Right cardiac atrium (tissue), 5 donors: Measurements from ENCODE around the gene FAT2. TPM values are rescaled to one million over a fixed set of nuclear protein-coding genes. Genes with fewer than 3 reads are reported as not detected.

Experiments used
- ATAC-seq, 2 donors: fragments of 200-7000 bp; cut with Tn5 transposase; one replicate each; pipeline versions ENCODE4 v1.8.0 to v1.9.1; 2020; ENCODE audit warnings: moderate library complexity in 2 of 2, mild to moderate bottlenecking in 1 of 2
- DNase-seq, 3 donors: peaks; one replicate each; pipeline ENCODE4 v3.0.0-alpha.2; 2020
- H3K27ac ChIP-seq: one replicate; pipeline ENCODE4 v1.5.1; 2013; ENCODE audit warnings: mild to moderate bottlenecking, low read length, control low read depth, moderate library complexity
- H3K27me3 ChIP-seq: one replicate; pipeline ENCODE4 v1.6.1; 2013; ENCODE audit not compliant: control insufficient read depth, insufficient read depth
- H3K4me1 ChIP-seq: one replicate; pipeline ENCODE4 v1.6.1; 2013; ENCODE audit warnings: low read length; ENCODE audit not compliant: control insufficient read depth, insufficient read depth
- H3K4me3 ChIP-seq: one replicate; pipeline ENCODE4 v1.5.1; 2013; ENCODE audit warnings: low read length, control low read depth
- H3K9me3 ChIP-seq: one replicate; pipeline ENCODE4 v1.6.1; 2013; ENCODE audit warnings: low read length; ENCODE audit not compliant: control insufficient read depth
- WGBS: extraction: QIAGEN DNeasy Blood & Tissue Kit; methylation state at CpG from one replicate; pipeline ENCODE4 v1.1.7; 2013; 5-methylcytosine and 5-hydroxymethylcytosine counted together
- intact Hi-C, 4 donors: fragments of 100-400 bp; cut with DNase I; formaldehyde crosslinking; loops; one replicate each; pipeline versions ENCODE4 v1.11.0 to v1.14.0; 2022 to 2023
- long read RNA-seq, 4 donors: library from polyadenylated mRNA; unstranded; transcript quantifications; one replicate each; pipeline ENCODE4 v2.0.0, GENCODE V29; 2020 to 2021
- polyA plus RNA-seq: library from polyadenylated mRNA; stranded (reverse); fragments of 200-250 nt; gene quantifications from one replicate; pipeline ENCODE4 v1.2.3, GENCODE V29; 2013
- total RNA-seq, 4 donors: library from RNA; stranded (reverse); fragmentation: NEBNext Ultra II Directional; extraction: Animal tissue kit (Norgen Biotek cat#: 25700); gene quantifications; one replicate each; pipeline ENCODE4 v1.2.1, GENCODE V29; 2021
- donor health status: healthy with polysubstance abuse.
- donor health status: DM: no; HTN: yes; CAD: no.
- donor health status: DM: no; HTN: no; CAD: no.
- donor health status: DM: no; HTN: yes; CAD: no; lungs with severe emphysema.
- donor health status: DM: yes; HTN: yes; CAD: no.

Gene FAT2
- total RNA-seq (under 1 TPM in 1 of 4 donors, not detected in 3; 0.03 TPM), polyA plus RNA-seq (under 0.01 TPM)
- long read RNA-seq, donor 1, result 0 reads
- long read RNA-seq, donor 2, result 0 reads
- long read RNA-seq, donor 3, result 0 reads
- long read RNA-seq, donor 4, result 0 reads

- WGBS, result 43% methylated on average over 13 of the region's 13 CpGs
- no peak for ATAC-seq
- Histone ChIP-seq H3K27ac (no peak within 1 kb of the TSS), H3K4me1 (no peaks in the 10 kb centered on the region), H3K9me3 (no peaks in the 10 kb centered on the region), H3K4me3 (no peak within 1 kb of the TSS), H3K27me3 (no peaks in the 10 kb centered on the region)
- no peak for DNase-seq
- intact Hi-C loops, result no loop called here
Observed at GRCh38 chr5:151591144-151591819, at the start of gene FAT2. FAT2 (minus strand) TSS chr5:151591331; CDS start chr5:151568931, 22,400 bp downstream.

GRCh38 chr5:151638619-151639018 lies 47.5 kb upstream of the FAT2 start:
- DNase-seq, result no peak
- ATAC-seq, result no peak
- Histone ChIP-seq H3K4me3 (no peak overlapping the region), H3K9me3 (no peaks in the 10 kb centered on the region), H3K27me3 (no peaks in the 10 kb centered on the region), H3K27ac (no peak overlapping the region), H3K4me1 (no peaks in the 10 kb centered on the region)
- intact Hi-C loops, result no loop called here
- 93% methylated on average over 4 of the region's 4 CpGs for WGBS

- Histone ChIP-seq H3K4me3 (no peak overlapping the region), H3K27me3 (no peaks in the 10 kb centered on the region), H3K27ac (no peak overlapping the region), H3K9me3 (no peaks in the 10 kb centered on the region), H3K4me1 (no peaks in the 10 kb centered on the region)
- WGBS, result 75% methylated on average over 5 of the region's 5 CpGs
- DNase-seq (no peak), ATAC-seq (no peak)
- intact Hi-C loops, result no loop called here
Observed at GRCh38 chr5:151637676-151638075, 46.5 kb upstream of the FAT2 start.

- ATAC-seq (no peak), DNase-seq (no peak)
- WGBS, result 89% methylated on average over 1 of the region's 1 CpG
Observed at GRCh38 chr5:151633892-151634291, 42.8 kb upstream of the FAT2 start.

GRCh38 chr5:151632941-151633340 lies 41.8 kb upstream of the FAT2 start:
- no peaks in the 10 kb centered on the region for H3K9me3 ChIP-seq

More at GRCh38 chr5:151633892-151634291, 42.8 kb upstream of the FAT2 start:
- no peak overlapping the region for H3K27ac ChIP-seq
- H3K9me3 ChIP-seq, result no peaks in the 10 kb centered on the region
- no peaks in the 10 kb centered on the region for H3K4me1 ChIP-seq
- intact Hi-C loops, result no loop called here
- H3K27me3 ChIP-seq, result no peaks in the 10 kb centered on the region
- no peak overlapping the region for H3K4me3 ChIP-seq

GRCh38 chr5:151632524-151632923 lies 41.4 kb upstream of the FAT2 start:
- H3K4me3 ChIP-seq, result no peak overlapping the region
- intact Hi-C loops, result no loop called here
- H3K27ac ChIP-seq, result no peak overlapping the region
- H3K27me3 ChIP-seq, result no peaks in the 10 kb centered on the region
- peak; percentile 46 to 66 for ATAC-seq
- DNase-seq, result peak; percentile 44 to 82 (median 74)
- peaks cover 6% of the 10 kb centered on the region for H3K4me1 ChIP-seq
- H3K9me3 ChIP-seq, result no peaks in the 10 kb centered on the region
- 61% methylated on average over 15 of the region's 15 CpGs for WGBS

More at GRCh38 chr5:151632941-151633340, 41.8 kb upstream of the FAT2 start:
- DNase-seq (no peak), ATAC-seq (peak; percentile 22)
- H3K27me3 ChIP-seq, result no peaks in the 10 kb centered on the region
- peaks cover 2% of the 10 kb centered on the region for H3K4me1 ChIP-seq
- H3K27ac ChIP-seq, result no peak overlapping the region
- intact Hi-C loops, result no loop called here
- 79% methylated on average over 8 of the region's 8 CpGs for WGBS
- H3K4me3 ChIP-seq, result no peak overlapping the region

GRCh38 chr5:151631941-151632340 lies 40.8 kb upstream of the FAT2 start:
- H3K27ac ChIP-seq, result no peak overlapping the region
- no peak for DNase-seq
- H3K9me3 ChIP-seq, result no peaks in the 10 kb centered on the region
- 89% methylated on average over 5 of the region's 5 CpGs for WGBS
- peaks cover 7% of the 10 kb centered on the region for H3K4me1 ChIP-seq
- no peaks in the 10 kb centered on the region for H3K27me3 ChIP-seq
- no peak for ATAC-seq
- intact Hi-C loops, result no loop called here
- H3K4me3 ChIP-seq, result no peak overlapping the region

GRCh38 chr5:151630088-151630487 lies 39.0 kb upstream of the FAT2 start:
- DNase-seq (no peak), ATAC-seq (no peak)
- peaks cover 7% of the 10 kb centered on the region for H3K4me1 ChIP-seq
- H3K9me3 ChIP-seq, result no peaks in the 10 kb centered on the region
- intact Hi-C loops, result no loop called here
- H3K27ac ChIP-seq, result no peak overlapping the region
- no peak overlapping the region for H3K4me3 ChIP-seq
- H3K27me3 ChIP-seq, result no peaks in the 10 kb centered on the region

- intact Hi-C loops, result no loop called here
- WGBS, result 54% methylated on average over 7 of the region's 7 CpGs
- peak overlapping the region; percentile 37 for H3K27ac ChIP-seq
- no peak overlapping the region for H3K4me3 ChIP-seq
- H3K27me3 ChIP-seq, result no peaks in the 10 kb centered on the region
- peak; percentile 51 to 71 for ATAC-seq
- no peaks in the 10 kb centered on the region for H3K9me3 ChIP-seq
- H3K4me1 ChIP-seq, result peaks cover 9% of the 10 kb centered on the region
- DNase-seq, result peak; percentile 68 to 85 (median 82)
Observed at GRCh38 chr5:151628112-151628823, 37.1 kb upstream of the FAT2 start.

GRCh38 chr5:151627650-151628049 lies 36.5 kb upstream of the FAT2 start:
- no peaks in the 10 kb centered on the region for H3K27me3 ChIP-seq
- ATAC-seq (no peak), DNase-seq (no peak)
- intact Hi-C loops, result no loop called here
- 35% methylated on average over 6 of the region's 6 CpGs for WGBS
- H3K27ac ChIP-seq, result peak overlapping the region; percentile 56
- H3K4me1 ChIP-seq, result peaks cover 13% of the 10 kb centered on the region
- no peaks in the 10 kb centered on the region for H3K9me3 ChIP-seq
- H3K4me3 ChIP-seq, result no peak overlapping the region

- Histone ChIP-seq H3K27me3 (no peaks in the 10 kb centered on the region), H3K4me1 (peaks cover 13% of the 10 kb centered on the region), H3K9me3 (no peaks in the 10 kb centered on the region), H3K27ac (no peak overlapping the region), H3K4me3 (no peak overlapping the region)
- no peak for ATAC-seq
- 75% methylated on average over 9 of the region's 9 CpGs for WGBS
- DNase-seq, result no peak
- intact Hi-C loops, result no loop called here
Observed at GRCh38 chr5:151625285-151625684, 34.2 kb upstream of the FAT2 start.
